T-helper 2 cell treated with Interferon-gamma antibody and Interleukin-4, amounts not matched to agents 5 μg/mL and 100 μg/mL, for 36 hours (primary cell): ENCODE measurements around the gene DMRT1.
"Not testable (repeated sequence)": the region's sequence is repeated elsewhere in the genome, so short reads cannot be mapped to it uniquely, and the experiment has no call there.

ENCODE experiments used
- DNase-seq: peaks from one replicate; pipeline ENCODE4 v3.0.0; 2021; ENCODE audit warnings: low spot score
- H3K27ac Mint-ChIP-seq: one replicate; pipeline ENCODE4 v1.8.0; 2021; ENCODE audit warnings: mild to moderate bottlenecking, mixed read lengths
- H3K27me3 Mint-ChIP-seq: one replicate; pipeline ENCODE4 v1.8.0; 2021; ENCODE audit warnings: low read depth, mixed read lengths
- H3K36me3 Mint-ChIP-seq: one replicate; pipeline ENCODE4 v1.8.0; 2021; ENCODE audit warnings: low read depth, mixed read lengths
- H3K4me1 Mint-ChIP-seq: one replicate; pipeline ENCODE4 v1.8.0; 2021; ENCODE audit warnings: low read depth, mixed read lengths
- H3K4me3 Mint-ChIP-seq: one replicate; pipeline ENCODE4 v1.8.0; 2022; ENCODE audit warnings: mild to moderate bottlenecking, moderate library complexity, mixed read lengths
- H3K9me3 Mint-ChIP-seq: one replicate; pipeline ENCODE4 v1.8.0; 2021; ENCODE audit warnings: mixed read lengths

DMRT1 gene

DNA sequence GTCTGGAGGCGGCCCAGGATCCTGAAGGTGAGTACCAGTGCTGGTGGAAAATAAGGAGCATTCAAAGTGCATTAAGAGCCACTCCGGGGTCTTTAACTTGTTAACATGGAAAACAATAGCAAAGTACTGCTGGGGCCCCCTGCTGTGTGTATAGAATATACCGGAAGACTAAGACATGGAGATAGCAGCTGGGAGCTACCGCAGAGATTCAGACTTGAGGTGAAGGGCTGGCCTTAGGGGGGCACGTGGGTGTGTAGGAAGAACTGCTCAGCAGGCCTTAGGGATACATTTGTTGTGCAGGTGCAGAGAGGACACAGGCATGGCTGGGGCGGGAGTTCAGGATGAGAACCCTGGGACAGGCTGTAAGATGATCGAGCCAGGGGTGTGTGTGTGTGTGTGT is 1.2 kb upstream of the DMRT1 start:
- Mint-ChIP-seq H3K9me3 (no peaks in the 10 kb centered on the region), H3K36me3 (no peaks in the 10 kb centered on the region), H3K4me1 (peaks cover 5% of the 10 kb centered on the region), H3K27me3 (peaks cover 56% of the 10 kb centered on the region), H3K27ac (no peak overlapping the region), H3K4me3 (no peak overlapping the region)
- no peak for DNase-seq

DNA sequence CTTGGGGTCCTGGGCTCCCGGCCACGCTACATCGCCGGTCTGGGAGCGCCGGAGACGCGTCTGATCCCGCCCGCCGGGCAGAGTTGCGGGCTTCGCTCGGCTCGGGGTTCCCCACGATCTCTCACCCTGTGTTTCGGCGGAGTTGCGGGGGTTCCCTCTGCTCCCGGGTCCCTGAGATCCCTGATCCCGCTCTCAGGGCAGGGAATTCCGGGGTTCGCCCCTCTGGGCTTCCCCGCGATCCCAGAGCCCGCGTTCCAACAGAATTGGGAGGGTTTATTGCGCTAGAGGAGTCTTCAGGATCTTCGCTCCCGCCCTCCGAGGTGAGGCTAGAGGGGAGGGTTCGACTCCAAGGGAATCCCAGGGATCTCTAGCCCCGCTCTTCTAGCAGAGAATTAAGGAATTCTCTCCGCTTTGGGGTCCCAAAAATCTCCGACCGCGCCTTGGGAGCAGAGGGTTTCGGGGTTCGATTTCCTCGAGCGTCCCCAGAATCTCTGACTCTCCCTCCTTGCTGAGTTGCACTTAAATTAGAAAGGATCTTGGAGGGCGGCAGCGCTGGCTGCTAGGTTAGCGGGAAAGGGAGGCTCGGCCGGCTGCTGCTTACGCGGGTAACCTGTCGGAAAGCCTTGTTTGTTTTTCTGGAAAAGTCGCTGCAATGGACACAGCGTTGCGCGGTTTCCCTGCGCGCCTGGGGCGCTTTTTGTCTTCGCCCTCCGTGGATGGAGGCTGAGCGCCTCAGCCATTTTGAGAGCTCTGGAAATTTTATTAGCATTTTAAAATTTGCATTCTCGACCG is 1.3 kb downstream of the DMRT1 start:
- H3K4me3 Mint-ChIP-seq, result no peak overlapping the region
- H3K36me3 Mint-ChIP-seq, result no peaks in the 10 kb centered on the region
- peaks cover 8% of the 10 kb centered on the region for H3K4me1 Mint-ChIP-seq
- no peak for DNase-seq
- no peak overlapping the region for H3K27ac Mint-ChIP-seq
- H3K27me3 Mint-ChIP-seq, result peaks cover 62% of the 10 kb centered on the region
- H3K9me3 Mint-ChIP-seq, result no peaks in the 10 kb centered on the region

DNA sequence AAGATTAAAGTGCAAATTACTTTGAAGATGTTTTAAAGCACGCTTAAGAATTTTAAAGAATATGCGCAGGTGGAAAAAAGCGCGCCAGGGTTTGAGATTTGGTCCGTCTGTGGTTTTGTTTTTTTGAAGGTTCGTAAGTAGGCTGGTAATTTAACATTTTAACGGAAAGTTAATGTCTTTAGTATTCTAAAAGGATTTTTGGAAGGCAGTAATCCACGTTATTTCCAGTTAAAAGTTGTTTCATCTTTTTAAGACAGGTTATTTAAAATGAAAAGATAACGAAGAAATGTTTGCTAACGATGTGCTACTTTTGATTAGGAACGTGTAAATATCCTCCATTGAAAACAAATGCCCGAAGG is 1.9 kb downstream of the DMRT1 start:
- Mint-ChIP-seq H3K4me1 (peaks cover 9% of the 10 kb centered on the region), H3K4me3 (no peak overlapping the region), H3K9me3 (no peaks in the 10 kb centered on the region), H3K27me3 (peaks cover 62% of the 10 kb centered on the region), H3K27ac (no peak overlapping the region), H3K36me3 (no peaks in the 10 kb centered on the region)
- DNase-seq, result no peak

DNA sequence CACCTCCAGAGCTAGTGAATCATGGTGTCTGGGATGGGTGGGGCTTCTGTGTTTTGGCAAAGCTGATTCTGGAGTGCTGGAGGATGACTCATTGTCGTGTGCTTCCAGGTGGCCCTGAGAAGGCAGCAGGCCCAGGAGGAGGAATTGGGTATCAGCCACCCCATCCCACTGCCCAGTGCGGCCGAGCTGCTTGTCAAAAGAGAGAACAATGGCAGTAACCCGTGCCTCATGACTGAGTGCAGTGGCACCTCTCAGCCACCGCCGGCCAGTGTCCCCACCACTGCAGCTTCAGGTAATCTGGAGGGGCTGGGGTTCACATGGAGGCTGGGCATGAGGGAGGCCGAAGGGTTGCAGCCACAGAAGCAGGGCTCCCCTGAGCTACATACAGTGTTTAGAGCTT is 5.4 kb downstream of the DMRT1 start:
- H3K36me3 Mint-ChIP-seq, result no peaks in the 10 kb centered on the region
- H3K4me3 Mint-ChIP-seq, result no peak overlapping the region
- no peak overlapping the region for H3K27ac Mint-ChIP-seq
- peaks cover 5% of the 10 kb centered on the region for H3K4me1 Mint-ChIP-seq
- DNase-seq, result no peak
- H3K9me3 Mint-ChIP-seq, result no peaks in the 10 kb centered on the region
- H3K27me3 Mint-ChIP-seq, result peaks cover 47% of the 10 kb centered on the region

DNA sequence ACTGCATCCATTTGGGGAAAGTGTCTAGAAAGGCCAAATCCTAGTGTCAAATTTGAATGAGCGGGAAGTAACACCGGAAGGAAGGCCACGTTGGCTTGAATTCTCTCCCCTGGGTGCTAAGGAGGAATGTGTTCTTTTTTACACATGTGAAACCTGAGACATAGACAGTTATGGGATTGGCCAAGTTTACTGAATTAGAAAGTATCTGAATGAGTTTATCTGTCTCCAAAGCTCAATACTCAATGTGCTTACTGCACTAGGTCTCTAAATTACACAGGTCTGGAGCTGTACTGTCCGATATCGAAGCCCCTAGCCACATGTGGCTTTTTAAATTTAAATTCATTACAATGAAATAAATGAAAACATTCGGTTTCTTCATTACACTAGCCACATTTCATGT is 6.0 kb downstream of the DMRT1 start:
- H3K27ac Mint-ChIP-seq, result no peak overlapping the region
- H3K4me1 Mint-ChIP-seq, result peaks cover 5% of the 10 kb centered on the region
- H3K27me3 Mint-ChIP-seq, result peaks cover 47% of the 10 kb centered on the region
- no peak overlapping the region for H3K4me3 Mint-ChIP-seq
- no peaks in the 10 kb centered on the region for H3K36me3 Mint-ChIP-seq
- H3K9me3 Mint-ChIP-seq, result no peaks in the 10 kb centered on the region
- no peak for DNase-seq

DNA sequence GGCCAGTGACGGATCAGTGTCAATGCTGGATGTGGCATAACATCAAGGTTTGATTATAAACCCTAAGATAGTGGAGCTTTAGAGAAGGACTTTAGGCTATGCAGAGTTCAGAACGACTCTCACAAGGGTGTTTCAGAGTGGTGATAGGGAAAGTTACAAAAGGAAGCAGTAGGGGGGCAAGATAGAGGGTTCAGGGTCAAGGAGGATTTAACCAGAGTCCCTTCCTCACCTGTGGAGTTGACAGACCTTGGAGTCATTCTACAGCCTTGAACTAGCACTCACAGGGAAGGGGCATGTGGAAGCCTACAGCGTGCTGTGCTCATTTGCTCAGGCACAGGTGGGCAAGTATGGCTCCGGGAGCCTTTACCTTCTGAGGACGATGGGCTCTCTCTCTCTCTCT is 7.9 kb downstream of the DMRT1 start:
- DNase-seq, result no peak
- Mint-ChIP-seq H3K27me3 (peaks cover 33% of the 10 kb centered on the region), H3K4me3 (no peak overlapping the region), H3K4me1 (peaks cover 5% of the 10 kb centered on the region), H3K27ac (no peak overlapping the region), H3K9me3 (no peaks in the 10 kb centered on the region), H3K36me3 (no peaks in the 10 kb centered on the region)

DNA sequence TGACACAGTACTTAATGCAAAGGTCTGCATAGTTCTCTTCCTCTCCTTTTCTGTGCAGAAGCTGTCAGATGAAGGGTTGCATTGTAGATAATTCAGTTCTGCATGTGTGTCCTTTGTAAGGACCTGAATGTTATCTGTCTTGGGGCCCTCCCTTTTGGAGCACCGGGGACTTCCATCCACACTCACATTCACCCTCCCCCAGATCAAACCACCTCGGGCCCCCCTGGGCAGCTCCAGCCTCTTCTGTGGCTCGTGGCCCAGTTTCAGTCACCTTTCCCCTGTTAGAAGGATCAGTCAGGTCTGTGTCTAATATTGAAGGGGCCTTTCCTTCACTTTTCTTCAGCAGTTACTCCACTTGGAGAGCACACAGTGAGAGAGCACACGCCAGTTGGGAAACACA is 11.0 kb downstream of the DMRT1 start:
- Mint-ChIP-seq H3K27me3 (peaks cover 14% of the 10 kb centered on the region), H3K4me3 (no peak overlapping the region), H3K36me3 (no peaks in the 10 kb centered on the region), H3K4me1 (peaks cover 1% of the 10 kb centered on the region), H3K9me3 (no peaks in the 10 kb centered on the region), H3K27ac (no peak overlapping the region)
- no peak for DNase-seq

DNA sequence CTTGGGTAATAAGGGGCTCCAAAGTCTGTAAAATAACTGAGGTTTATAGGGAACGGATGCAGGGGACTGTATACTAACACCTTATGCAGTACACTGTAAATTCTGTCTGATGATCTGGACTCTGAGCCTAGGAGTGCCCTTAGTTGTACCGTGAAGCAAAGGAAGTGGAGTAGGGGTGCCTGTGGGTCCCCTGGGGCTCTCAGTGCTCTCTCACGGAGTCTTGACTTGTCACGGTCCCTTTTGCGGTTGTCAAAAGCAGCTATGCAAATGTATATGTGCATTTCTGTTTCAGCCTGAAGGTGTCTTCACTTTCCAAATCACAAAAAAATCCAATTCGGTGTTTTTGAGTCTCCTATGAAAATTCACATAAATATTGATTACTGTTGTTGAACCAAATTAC is 17.8 kb downstream of the DMRT1 start:
- H3K9me3 Mint-ChIP-seq, result no peaks in the 10 kb centered on the region
- H3K4me3 Mint-ChIP-seq, result no peak overlapping the region
- no peak for DNase-seq
- H3K36me3 Mint-ChIP-seq, result no peaks in the 10 kb centered on the region
- H3K27me3 Mint-ChIP-seq, result peaks cover 6% of the 10 kb centered on the region
- H3K4me1 Mint-ChIP-seq, result no peaks in the 10 kb centered on the region
- no peak overlapping the region for H3K27ac Mint-ChIP-seq

DNA sequence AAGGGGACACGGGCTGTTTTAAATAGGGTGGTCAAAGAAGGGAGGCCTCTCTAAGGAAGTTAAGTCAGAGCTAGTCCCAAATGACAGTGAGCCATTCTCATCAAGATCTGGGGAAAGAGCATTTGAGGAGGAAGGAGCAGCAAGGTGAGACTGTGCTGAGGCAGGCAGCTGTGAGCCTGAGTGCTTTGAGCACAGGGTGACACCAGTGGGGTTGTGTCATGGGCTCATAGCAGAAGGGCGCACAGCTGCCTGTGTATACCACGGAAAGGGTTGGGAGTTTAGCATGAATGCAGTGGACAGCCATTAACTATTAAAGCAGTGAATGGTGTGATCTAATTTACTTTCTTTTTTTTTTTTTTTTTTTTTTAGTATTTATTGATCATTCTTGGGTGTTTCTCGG is 19.2 kb downstream of the DMRT1 start:
- Mint-ChIP-seq H3K36me3 (no peaks in the 10 kb centered on the region), H3K4me3 (no peak overlapping the region), H3K4me1 (no peaks in the 10 kb centered on the region), H3K27me3 (peaks cover 6% of the 10 kb centered on the region), H3K9me3 (no peaks in the 10 kb centered on the region), H3K27ac (no peak overlapping the region)
- no peak for DNase-seq

DNA sequence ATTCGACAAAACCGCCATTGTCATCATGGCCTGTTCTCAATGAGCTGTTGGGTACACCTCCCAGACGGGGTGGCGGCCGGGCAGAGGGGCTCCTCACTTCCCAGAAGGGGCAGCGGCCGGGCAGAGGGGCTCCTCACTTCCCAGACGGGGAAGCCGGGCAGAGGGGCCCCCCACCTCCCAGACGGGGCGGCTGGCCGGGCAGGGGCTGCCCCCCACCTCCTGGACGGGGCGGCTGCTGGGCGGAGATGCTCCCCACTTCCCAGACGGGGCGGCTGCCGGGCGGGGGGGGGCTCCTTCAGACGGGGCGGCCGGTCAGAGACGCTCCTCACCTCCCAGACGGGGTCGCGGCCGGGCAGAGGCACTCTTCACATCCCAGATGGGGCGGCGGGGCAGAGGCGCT is 20.0 kb downstream of the DMRT1 start:
- H3K27ac Mint-ChIP-seq, H3K36me3 Mint-ChIP-seq, H3K4me1 Mint-ChIP-seq, H3K27me3 Mint-ChIP-seq, DNase-seq, H3K4me3 Mint-ChIP-seq, H3K9me3 Mint-ChIP-seq: not testable (repeated sequence)

DNA sequence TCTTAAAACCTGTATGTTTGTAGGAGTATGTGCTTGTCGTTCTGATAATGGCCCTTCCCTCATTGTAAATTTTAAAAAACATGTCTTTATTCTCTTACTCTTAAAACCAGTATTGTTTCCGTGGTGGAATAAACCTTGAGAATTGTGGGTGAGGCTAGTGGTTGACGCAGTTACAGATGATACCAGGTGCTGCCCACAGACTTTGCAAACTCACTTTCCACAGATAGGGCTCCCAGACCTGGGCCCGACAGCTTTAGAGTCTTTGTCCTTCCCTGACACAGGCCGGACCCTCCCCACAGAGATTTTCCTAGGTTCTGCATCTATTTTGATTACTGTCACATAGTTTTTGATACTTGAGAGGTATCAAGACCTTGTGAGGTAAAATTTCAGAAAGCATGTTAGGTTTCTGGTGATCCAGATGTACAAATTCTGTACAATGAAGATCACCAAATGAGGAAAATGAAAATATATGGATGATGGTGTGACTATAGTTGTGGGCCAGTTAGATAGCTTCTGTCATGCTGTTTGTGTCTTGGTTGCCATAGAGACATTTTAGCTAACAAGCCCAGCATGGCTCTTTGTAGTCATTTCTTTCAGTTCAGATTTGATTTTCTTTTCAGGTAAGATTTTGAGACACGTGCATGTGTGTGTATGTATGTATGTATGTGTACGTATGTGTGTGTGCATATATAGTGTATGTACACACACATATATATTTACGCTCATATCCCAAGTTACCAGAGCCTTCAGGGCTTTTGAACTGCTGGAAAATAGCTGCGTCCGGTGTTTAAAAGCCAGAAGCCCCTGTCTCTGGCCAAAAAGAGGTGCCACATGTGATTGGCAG is 33.8 kb downstream of the DMRT1 start:
- Mint-ChIP-seq H3K27ac (no peak overlapping the region), H3K9me3 (no peaks in the 10 kb centered on the region), H3K4me3 (no peak overlapping the region), H3K27me3 (peaks cover 26% of the 10 kb centered on the region), H3K4me1 (peaks cover 3% of the 10 kb centered on the region), H3K36me3 (no peaks in the 10 kb centered on the region)
- DNase-seq, result no peak

DNA sequence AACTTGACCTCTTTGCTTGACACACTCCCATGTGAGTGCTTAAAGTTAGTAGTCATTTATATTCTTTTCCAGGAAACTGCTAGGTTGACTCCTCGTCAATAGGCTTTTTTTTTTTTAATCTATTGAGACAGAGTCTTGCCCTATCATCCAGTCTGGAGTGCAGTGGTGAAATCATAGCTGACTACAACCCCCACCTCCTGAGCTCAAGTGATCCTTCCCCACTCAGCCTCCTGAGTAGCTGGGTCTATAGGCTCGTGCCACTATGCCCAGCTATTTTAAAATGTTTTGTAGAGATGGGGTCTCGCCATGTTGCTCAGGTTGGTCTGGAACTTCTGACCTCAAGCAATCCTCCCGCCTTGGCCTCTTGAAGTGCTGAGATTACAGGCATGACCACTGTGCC is 34.9 kb downstream of the DMRT1 start:
- H3K27me3 Mint-ChIP-seq, result peaks cover 29% of the 10 kb centered on the region
- no peak overlapping the region for H3K27ac Mint-ChIP-seq
- no peak for DNase-seq
- no peaks in the 10 kb centered on the region for H3K9me3 Mint-ChIP-seq
- no peaks in the 10 kb centered on the region for H3K36me3 Mint-ChIP-seq
- peaks cover 13% of the 10 kb centered on the region for H3K4me1 Mint-ChIP-seq
- H3K4me3 Mint-ChIP-seq, result no peak overlapping the region

DNA sequence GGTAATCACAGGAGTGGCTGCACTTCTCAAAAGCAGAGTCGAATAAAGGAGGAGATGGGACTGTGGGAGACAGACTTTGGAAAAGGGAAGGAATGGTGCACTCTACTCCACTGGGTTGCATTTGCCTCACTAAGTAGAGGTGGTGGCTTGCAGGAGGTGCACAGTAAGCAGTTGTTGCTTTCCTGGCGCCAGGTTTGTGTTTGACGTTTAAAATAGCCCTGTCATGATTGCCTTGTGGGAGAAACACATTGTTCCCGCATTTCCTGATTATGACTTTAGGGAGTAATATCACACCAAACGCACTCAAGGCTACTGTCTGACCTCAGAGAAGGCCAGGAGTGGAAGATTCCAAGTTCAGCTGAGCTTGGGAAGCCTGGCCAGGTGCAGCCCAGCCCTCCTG is 36.7 kb downstream of the DMRT1 start:
- Mint-ChIP-seq H3K27ac (no peak overlapping the region), H3K9me3 (no peaks in the 10 kb centered on the region), H3K4me1 (peaks cover 22% of the 10 kb centered on the region), H3K27me3 (peaks cover 32% of the 10 kb centered on the region), H3K4me3 (no peak overlapping the region), H3K36me3 (no peaks in the 10 kb centered on the region)
- no peak for DNase-seq

DNA sequence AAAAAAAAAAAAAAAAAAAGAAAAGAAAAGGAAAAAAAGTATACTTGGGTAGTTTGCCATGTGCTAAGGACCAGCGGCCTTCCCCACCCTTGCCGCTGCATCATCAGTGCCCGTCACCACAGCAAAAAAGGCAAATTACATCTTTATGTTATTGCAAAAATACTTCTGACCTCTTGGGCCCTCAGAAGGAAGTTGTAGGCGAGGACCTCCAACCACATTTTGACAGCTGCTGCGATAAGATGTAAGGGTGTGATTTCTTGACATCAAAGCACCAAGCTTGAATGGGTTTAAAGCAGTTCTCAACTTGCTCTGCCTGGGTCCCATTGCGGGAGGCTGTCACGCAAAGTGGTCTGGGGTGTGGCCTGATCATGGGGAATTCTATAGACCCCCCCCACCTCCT is 39.2 kb downstream of the DMRT1 start:
- Mint-ChIP-seq H3K4me3 (peak overlapping the region; percentile 28), H3K27ac (peak overlapping the region; percentile 26), H3K27me3 (peaks cover 29% of the 10 kb centered on the region), H3K36me3 (no peaks in the 10 kb centered on the region), H3K4me1 (peaks cover 22% of the 10 kb centered on the region), H3K9me3 (no peaks in the 10 kb centered on the region)
- peak; percentile 26 for DNase-seq
